IMR-90 (cell line): ENCODE results near the gene PPP1R8. TPM values are rescaled to one million over a fixed set of nuclear protein-coding genes. Genes with fewer than 3 reads are reported as not detected.

Experiments
- ATAC-seq: fragments of 200-7000 bp; cut with Tn5 transposase; 2 replicates; pipeline ENCODE4 v1.9.1; 2020; ENCODE audit warnings: low read depth, mild to moderate bottlenecking, moderate library complexity
- Bru-seq: library from RNA; stranded (reverse); fragments of 400-500 nt; gene quantifications from one replicate; lab custom pipeline; 2021; lab: Mats Ljungman, UMichigan
- BruChase-seq, 2 experiments: library from RNA; stranded (reverse); fragments of 400-500 nt; gene quantifications; one replicate each; lab custom pipeline; 2021; lab: Mats Ljungman, UMichigan
- BruUV-seq: library from RNA; stranded (reverse); fragments of 400-500 nt; replicated peaks from 2 replicates; lab custom pipeline; 2021; lab: Mats Ljungman, UMichigan
- CTCF ChIA-PET: fragments of 300-600 bp; formaldehyde crosslinking; extraction: SDS; loops from one replicate; lab custom pipeline; 2021; ENCODE audit warnings: antibody characterized with exemption; lab: Yijun Ruan, JAX
- POLR2A ChIA-PET: fragments of 300-600 bp; sonication (Branson Sonifier 250); formaldehyde crosslinking; loops from one replicate; lab custom pipeline; 2022; ENCODE audit warnings: antibody characterized with exemption; ENCODE audit not compliant: unreplicated experiment; lab: Charles Lee
- DNase-seq: peaks from one replicate; pipeline ENCODE4 v3.0.0; 2013
- H2AFZ ChIP-seq: replicated peaks from 2 replicates; pipeline ENCODE3; 2013; ENCODE audit warnings: low read length, mild to moderate bottlenecking; ENCODE audit not compliant: poor library complexity
- H2AK5ac ChIP-seq: 2 replicates; pipeline ENCODE4 v1.6.1; 2013; ENCODE audit warnings: low read depth, low read length, inconsistent platforms
- H2AK9ac ChIP-seq: replicated peaks from 2 replicates; pipeline ENCODE3; 2013; ENCODE audit warnings: mild to moderate bottlenecking, low read depth, low read length, moderate library complexity; ENCODE audit not compliant: poor library complexity
- H2BK120ac ChIP-seq: 2 replicates; pipeline ENCODE4 v1.6.1; 2013; ENCODE audit warnings: low read depth, low read length, inconsistent platforms
- H2BK15ac ChIP-seq: 3 replicates; pipeline ENCODE4 v1.6.1; 2013; ENCODE audit warnings: low read depth, low read length, inconsistent platforms
- H2BK20ac ChIP-seq: 2 replicates; pipeline ENCODE4 v1.6.1; 2013; ENCODE audit warnings: low read depth, mild to moderate bottlenecking, inconsistent platforms, low read length, moderate library complexity
- H2BK5ac ChIP-seq: 2 replicates; pipeline ENCODE4 v1.6.1; 2013; ENCODE audit warnings: mild to moderate bottlenecking, low read depth, low read length, inconsistent platforms; ENCODE audit not compliant: poor library complexity, severe bottlenecking
- H3K14ac ChIP-seq: replicated peaks from 2 replicates; pipeline ENCODE4 v1.6.1; 2013; ENCODE audit warnings: low read depth, low read length, inconsistent platforms
- H3K18ac ChIP-seq: 2 replicates; pipeline ENCODE4 v1.6.1; 2013; ENCODE audit warnings: low read depth, low read length, control low read depth
- H3K23ac ChIP-seq: 2 replicates; pipeline ENCODE4 v1.6.1; 2013; ENCODE audit warnings: low read depth, low read length, inconsistent platforms
- H3K27ac ChIP-seq: 2 replicates; pipeline ENCODE4 v1.5.1; 2013; ENCODE audit warnings: mild to moderate bottlenecking, control low read depth, low read length; ENCODE audit not compliant: insufficient read depth
- H3K27me3 ChIP-seq: 2 replicates; pipeline ENCODE4 v1.6.1; 2013; ENCODE audit warnings: low read length; ENCODE audit not compliant: control insufficient read depth, insufficient read depth
- H3K36me3 ChIP-seq: 2 replicates; pipeline ENCODE4 v1.6.1; 2013; ENCODE audit warnings: low read length, mixed read lengths; ENCODE audit not compliant: control insufficient read depth, insufficient read depth
- H3K4ac ChIP-seq: 2 replicates; pipeline ENCODE4 v1.6.1; 2013; ENCODE audit warnings: low read depth, low read length, inconsistent platforms
- H3K4me1 ChIP-seq: 2 replicates; pipeline ENCODE4 v1.6.1; 2013; ENCODE audit warnings: low read length, mixed read lengths; ENCODE audit not compliant: control insufficient read depth, insufficient read depth
- H3K4me2 ChIP-seq: 2 replicates; pipeline ENCODE4 v1.6.1; 2013; ENCODE audit warnings: low read depth, mild to moderate bottlenecking, control low read depth, low read length, moderate library complexity
- H3K4me3 ChIP-seq: 2 replicates; pipeline ENCODE4 v1.5.1; 2013; ENCODE audit warnings: low read depth, mild to moderate bottlenecking, control low read depth, low read length, moderate library complexity; ENCODE audit not compliant: insufficient read depth
- H3K56ac ChIP-seq: 2 replicates; pipeline ENCODE4 v1.6.1; 2013; ENCODE audit warnings: low read length, inconsistent platforms; ENCODE audit not compliant: insufficient read depth; ENCODE audit errors: extremely low read depth
- H3K79me1 ChIP-seq, 2 experiments: 2 replicates each; pipeline ENCODE4 v1.6.1; 2013; ENCODE audit warnings: low read length in 2 of 2, inconsistent platforms in 1 of 2, low read depth in 1 of 2
- H3K9ac ChIP-seq: 2 replicates; pipeline ENCODE4 v1.6.1; 2013; ENCODE audit warnings: low read depth, low read length, control low read depth
- H3K9me1 ChIP-seq: 2 replicates; pipeline ENCODE4 v1.6.1; 2013; ENCODE audit warnings: low read length, inconsistent platforms; ENCODE audit not compliant: insufficient read depth
- H3K9me3 ChIP-seq: 2 replicates; pipeline ENCODE4 v1.6.1; 2013; ENCODE audit warnings: low read length; ENCODE audit not compliant: control insufficient read depth, insufficient read depth
- H4K20me1 ChIP-seq: 2 replicates; pipeline ENCODE4 v1.6.1; 2013; ENCODE audit warnings: low read length, inconsistent platforms; ENCODE audit not compliant: insufficient read depth
- H4K5ac ChIP-seq: 2 replicates; pipeline ENCODE4 v1.6.1; 2013; ENCODE audit warnings: mild to moderate bottlenecking, low read depth, low read length, control low read depth
- H4K8ac ChIP-seq, 2 experiments: 2 replicates each; pipeline ENCODE4 v1.6.1; 2013; ENCODE audit warnings: low read depth in 2 of 2, low read length in 2 of 2, control low read depth in 1 of 2, inconsistent platforms in 1 of 2
- H4K91ac ChIP-seq: 2 replicates; pipeline ENCODE4 v1.6.1; 2013; ENCODE audit warnings: low read depth, low read length, inconsistent platforms; ENCODE audit not compliant: insufficient read depth
- BHLHE40 ChIP-seq: fragments of 150-350 bp; IDR thresholded peaks from 2 replicates; pipeline ENCODE4 v1.6.1; 2016; ENCODE audit warnings: mild to moderate bottlenecking, low read depth, low read length
- MAZ ChIP-seq: IDR thresholded peaks from 2 replicates; pipeline ENCODE4 v1.6.1; 2012; ENCODE audit warnings: low read depth, mild to moderate bottlenecking, low read length, improper control_type of control experiment, moderate library complexity, borderline replicate concordance
- MXI1 ChIP-seq: IDR thresholded peaks from 2 replicates; pipeline ENCODE4 v1.6.1; 2012; ENCODE audit warnings: low read depth, mild to moderate bottlenecking, low read length, moderate library complexity, borderline replicate concordance
- POLR2A ChIP-seq: IDR thresholded peaks from 2 replicates; pipeline ENCODE4 v1.6.1; 2012; ENCODE audit warnings: mild to moderate bottlenecking, low read depth, low read length
- RAD21 ChIP-seq: IDR thresholded peaks from 2 replicates; pipeline ENCODE4 v1.6.1; 2012; ENCODE audit warnings: low read length, improper control_type of control experiment
- WGBS, 2 experiments: methylation state at CpG; one replicate each; pipeline versions ENCODE4 v1.1.5 to v1.1.7; 2013; ENCODE audit warnings: missing lambda C conversion rate in 2 of 2; ENCODE audit not compliant: insufficient read length in 1 of 2; ENCODE audit errors: extremely low coverage in 2 of 2; 5-methylcytosine and 5-hydroxymethylcytosine counted together
- dilution Hi-C: fragments of 300-500 bp; cut with HindIII; formaldehyde crosslinking; loops from one replicate; pipeline ENCODE4 v1.14.3; 2018; ENCODE audit warnings: low sequenced_read_pairs; ENCODE audit not compliant: unreplicated experiment
- in situ Hi-C: fragments of 300-500 bp; cut with MboI; formaldehyde crosslinking; loops from 3 replicates; pipeline ENCODE4 v1.14.3; 2019; ENCODE audit warnings: low sequenced_read_pairs, inconsistent platforms, mixed read lengths
- intact Hi-C: fragments of 100-400 bp; cut with micrococcal nuclease; formaldehyde crosslinking; loops from 2 replicates; pipeline ENCODE4 v1.10.0; 2022
- long read RNA-seq: library from polyadenylated mRNA; unstranded; transcript quantifications from one replicate; pipeline ENCODE4 v2.0.0, GENCODE V29; 2021; ENCODE audit not compliant: unreplicated experiment
- polyA plus RNA-seq, 3 experiments: library from polyadenylated mRNA; depleted of rRNA; stranded (reverse); fragments of >200 nt; gene quantifications; 2 replicates each; pipeline ENCODE4 v1.2.3, GENCODE V29; 2012; ENCODE audit warnings: low replicate concordance in 1 of 3
- total RNA-seq: library from RNA; depleted of rRNA; stranded (reverse); fragments of >200 nt; gene quantifications from 2 replicates; pipeline ENCODE4 v1.2.3, GENCODE V29; 2012; rRNA removed

PPP1R8 gene
- total RNA-seq (60.5 and 80.1 TPM in 2 replicates), polyA plus RNA-seq (2012; rRNA removed) (43.3 and 53.8 TPM in 2 replicates), Bru-seq, nascent RNA (percentile 81 among the genes with signal in this experiment), BruChase-seq, experiment 1, labeled RNA remaining after a 6-hour chase (percentile 79 among the genes with signal in this experiment), BruChase-seq, experiment 2, labeled RNA remaining after a 2-hour chase (percentile 79 among the genes with signal in this experiment)
- polyA plus RNA-seq (2012; cell fraction: cytosol; rRNA removed), result 21.8 and 33.3 TPM in 2 replicates
- 17.4 and 26.8 TPM in 2 replicates for polyA plus RNA-seq (2012; cell fraction: nucleus; rRNA removed; ENCODE audit: low replicate concordance)
- long read RNA-seq, partial matches to known transcripts, result 1 of 6 reads
- long read RNA-seq, other reads (novel, unspliced or antisense), result 5 of 6 reads

DNA sequence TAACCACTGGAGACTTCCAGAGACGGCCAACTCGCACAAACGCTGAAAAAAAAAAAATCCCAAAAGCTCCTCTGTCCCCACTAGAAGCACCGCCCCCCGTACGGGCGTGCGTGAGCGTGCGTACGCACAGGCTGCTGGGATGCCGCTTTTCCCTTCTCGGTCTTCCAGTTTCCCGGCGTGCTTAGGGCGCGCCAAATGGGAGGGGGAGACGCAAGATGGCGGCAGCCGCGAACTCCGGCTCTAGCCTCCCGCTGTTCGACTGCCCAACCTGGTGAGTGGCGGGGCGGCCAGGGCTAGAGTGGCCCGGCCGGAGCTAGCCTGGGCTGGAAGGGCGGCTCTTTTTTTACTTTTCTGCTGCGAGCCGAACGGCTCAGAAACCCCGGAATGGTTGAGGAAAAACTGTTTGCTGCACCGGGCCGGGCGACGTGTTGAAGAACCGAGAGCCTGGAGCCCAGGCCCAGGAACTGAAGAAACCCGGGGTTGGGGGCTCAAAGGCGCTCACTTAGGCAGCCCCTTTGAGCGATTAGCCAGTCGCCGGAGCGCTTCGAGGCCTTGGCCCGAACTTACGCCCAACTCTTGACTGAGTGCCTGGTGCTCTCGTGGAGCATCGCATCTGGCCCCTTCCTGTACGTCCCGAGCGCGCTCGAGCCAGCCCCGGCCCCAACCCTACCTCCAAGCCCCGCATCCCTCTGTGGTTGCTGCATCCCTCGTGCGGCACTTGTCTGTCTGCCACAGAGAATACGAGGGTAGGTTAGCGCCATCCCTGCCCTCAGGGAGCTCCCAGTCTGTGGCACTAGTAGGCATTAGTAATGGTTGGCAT, at the start of gene PPP1R8:
Gene PPP1R8 (plus strand): TSS at position 162 of the 820 bp plus-strand sequence. CDS start 54 bp downstream, at position 216.
- Histone ChIP-seq H3K4me1 (peaks cover 7% of the 10 kb centered on the region; the same call in 1 of the 2 replicates), H3K27ac (peak within 1 kb of the TSS; percentile 91), H2AFZ (peak within 1 kb of the TSS; percentile 86), H3K4me2 (peak within 1 kb of the TSS; percentile 98), H2AK5ac (peak within 1 kb of the TSS; percentile 84), H3K56ac (peak within 1 kb of the TSS; percentile 77), H4K8ac (peak within 1 kb of the TSS; percentile 79 to 97), H3K9me1 (no peaks in the 10 kb centered on the region; the same call in 1 of the 2 replicates), H3K4ac (peak within 1 kb of the TSS; percentile 92), H2BK20ac (no peak within 1 kb of the TSS), H2AK9ac (peak within 1 kb of the TSS; percentile 93), H4K91ac (peak within 1 kb of the TSS; percentile 84), H4K20me1 (no peaks in the 10 kb centered on the region; the same call in 1 of the 2 replicates), H3K9me3 (no peaks in the 10 kb centered on the region), H4K5ac (peak within 1 kb of the TSS; percentile 99), H3K14ac (peak within 1 kb of the TSS; percentile 97), H3K9ac (peak within 1 kb of the TSS; percentile 93), H3K27me3 (no peaks in the 10 kb centered on the region), H3K36me3 (peaks cover 4% of the 10 kb centered on the region; the same call in 1 of the 2 replicates), H3K79me1 (peaks cover 31 to 43% of the 10 kb centered on the region in 2 experiments), H3K23ac (peak within 1 kb of the TSS; percentile 93), H2BK120ac (peak within 1 kb of the TSS; percentile 64), H2BK15ac (no peak within 1 kb of the TSS), H3K4me3 (peak within 1 kb of the TSS; percentile 98), H2BK5ac (peak within 1 kb of the TSS; percentile 85), H3K18ac (peak within 1 kb of the TSS; percentile 95)
- in situ Hi-C loops, result no loop called here
- CTCF ChIA-PET, result no interaction called here
- POLR2A ChIA-PET, result interaction anchor here (0.6 to 1.0 kb wide), 5 partner anchors 17 to 105 kb away, joined by 3 to 4 read pairs (median 3); partner anchors contain the start of genes FAM76A and STX12
- TSS peak; percentile 27 for BruUV-seq
- ATAC-seq (peak; percentile 99), DNase-seq (peak; percentile 95)
- intact Hi-C loops, result loop anchor here (2.0 to 5.0 kb wide), 3 partner anchors 58 to 159 kb away; partner anchors contain the start of genes FAM76A, IFI6 and STX12
- dilution Hi-C loops, result no loop called here
- peak; percentile 88 for TF ChIP-seq MAZ
- TF ChIP-seq RAD21, result no peak
- TF ChIP-seq MXI1, result peak; percentile 81; the same call in 1 of the 2 replicates
- peak; percentile 44; the same call in 1 of the 2 replicates for TF ChIP-seq BHLHE40
- TF ChIP-seq POLR2A, result peak; percentile 96
- 1% methylated on average over 19 of the region's 60 CpGs; no CpG with 5 or more reads in 1 of the 2 experiments for WGBS, 2 experiments
